ENCODE data around the gene AJAP1. TPM values are rescaled to one million over a fixed set of nuclear protein-coding genes. Genes with fewer than 3 reads are reported as not detected.

AJAP1 gene
- total and polyA plus RNA-seq, 2 experiments from 2014 or later: not detected

DNA sequence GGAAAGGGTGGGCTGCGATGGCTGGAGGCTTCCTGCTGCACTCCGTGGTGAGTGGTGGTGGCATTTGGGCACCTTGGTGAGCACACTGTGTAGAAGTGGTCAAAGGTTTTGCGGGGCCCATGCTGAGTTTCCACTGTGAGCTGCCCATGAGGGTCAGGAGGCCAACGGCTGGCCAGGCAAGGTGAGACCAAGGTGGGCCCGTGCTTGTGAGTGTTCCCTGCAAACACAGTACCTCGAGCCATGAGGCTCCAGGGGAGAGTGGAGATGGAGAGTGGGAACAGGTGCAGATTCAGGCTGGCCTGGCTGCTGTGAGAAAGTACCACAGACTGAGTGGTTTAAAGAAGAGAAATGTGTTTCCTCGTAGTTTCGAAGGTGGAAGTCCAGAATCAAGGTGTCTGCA lies 40.8 kb downstream of the AJAP1 start:
- TF ChIP-seq EZH2 (IDR thresholded peaks at IDR 0.05; ENCODE audit: low read depth, unreplicated experiment) (no peak), CREB1 (CRISPR knock-in tag; IDR thresholded peaks at IDR 0.05; ENCODE audit: low read depth) (no peak), ZNF462 (CRISPR knock-in tag; IDR thresholded peaks at IDR 0.05) (no peak), ZNF114 (CRISPR knock-in tag; IDR thresholded peaks at IDR 0.05) (no peak), ZNF331 (CRISPR knock-in tag; IDR thresholded peaks at IDR 0.05; ENCODE audit: low read depth) (no peak), JUNB (IDR thresholded peaks at IDR 0.05; ENCODE audit: unreplicated experiment) (no peak), EZH2phosphoT487 (IDR thresholded peaks at IDR 0.05; ENCODE audit: unreplicated experiment) (no peak), STAT1 (IDR thresholded peaks at IDR 0.05; ENCODE audit: unreplicated experiment) (no peak), NANOG (IDR thresholded peaks at IDR 0.05; ENCODE audit: borderline replicate concordance) (no peak), REST (IDR thresholded peaks at IDR 0.05; ENCODE audit: unreplicated experiment) (no peak), POLR2AphosphoS5 (IDR thresholded peaks at IDR 0.05; ENCODE audit: low read depth) (no peak), CTCF (conservative IDR thresholded peaks at IDR 0.05; ENCODE audit: low read depth in 2 of 2) (no peak)
- TF ChIP-seq, protein P1, sequence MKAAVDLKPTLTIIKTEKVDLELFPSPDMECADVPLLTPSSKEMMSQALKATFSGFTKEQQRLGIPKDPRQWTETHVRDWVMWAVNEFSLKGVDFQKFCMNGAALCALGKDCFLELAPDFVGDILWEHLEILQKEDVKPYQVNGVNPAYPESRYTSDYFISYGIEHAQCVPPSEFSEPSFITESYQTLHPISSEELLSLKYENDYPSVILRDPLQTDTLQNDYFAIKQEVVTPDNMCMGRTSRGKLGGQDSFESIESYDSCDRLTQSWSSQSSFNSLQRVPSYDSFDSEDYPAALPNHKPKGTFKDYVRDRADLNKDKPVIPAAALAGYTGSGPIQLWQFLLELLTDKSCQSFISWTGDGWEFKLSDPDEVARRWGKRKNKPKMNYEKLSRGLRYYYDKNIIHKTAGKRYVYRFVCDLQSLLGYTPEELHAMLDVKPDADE (IDR thresholded peaks at IDR 0.05): no peak

More for the DNA sequence above, 40.8 kb downstream of the AJAP1 start:
- H3K4me1 Mint-ChIP-seq: peaks cover 9% of the 10 kb centered on the region; the same call in 2 of the 3 replicates
- DNase-seq (ENCODE audit: low spot score): no peak
- Histone ChIP-seq H3K27ac (ENCODE audit: low read depth) (no peak overlapping the region), H3F3A (replicated peaks; ENCODE audit: low read depth) (no peaks in the 10 kb centered on the region), H4K20me1 (replicated peaks; ENCODE audit: insufficient read depth) (no peaks in the 10 kb centered on the region), H3K4me1 (ENCODE audit: insufficient read depth) (no peaks in the 10 kb centered on the region), H3K79me2 (replicated peaks; ENCODE audit: insufficient read depth) (no peaks in the 10 kb centered on the region), H3K36me3 (ENCODE audit: insufficient read depth) (no peaks in the 10 kb centered on the region), H3K27me3 (ENCODE audit: insufficient read depth) (no peaks in the 10 kb centered on the region), H3K4me2 (no peak overlapping the region), H2AFZ (no peak overlapping the region), H3K4me3 (no peak overlapping the region), H3K9me2 (ENCODE audit: insufficient read depth) (no peaks in the 10 kb centered on the region)
- peaks cover 7% of the 10 kb centered on the region; the same call in 2 of the 3 replicates for H3K9me3 Mint-ChIP-seq
- ATAC-seq: no peak
- H3K27ac Mint-ChIP-seq: no peak overlapping the region
- no peak overlapping the region for H3K4me3 Mint-ChIP-seq
- H3K27me3 Mint-ChIP-seq (ENCODE audit: insufficient read depth, low read depth, poor library complexity): peaks cover 7% of the 10 kb centered on the region
- H3K36me3 Mint-ChIP-seq (ENCODE audit: low read depth): peaks cover 4% of the 10 kb centered on the region; the same call in 1 of the 3 replicates

Data from GM23338 (cell line).